Mesenchymal stem cell (in vitro differentiated cells and primary cell): Measurements from ENCODE around the gene KRT6C.

Experiments used
- DNase-seq: peaks from one replicate; pipeline ENCODE4 v3.0.0-alpha.2; 2013
- H2AFZ ChIP-seq: one replicate; pipeline ENCODE4 v1.6.1; 2013; ENCODE audit warnings: low read depth, mild to moderate bottlenecking, control low read depth, inconsistent platforms, low read length, moderate library complexity
- H2AK5ac ChIP-seq: 2 replicates; pipeline ENCODE4 v1.6.1; 2013; ENCODE audit warnings: low read length, moderate library complexity, mild to moderate bottlenecking, inconsistent platforms; ENCODE audit not compliant: severe bottlenecking
- H2BK120ac ChIP-seq: one replicate; pipeline ENCODE4 v1.6.1; 2013; ENCODE audit warnings: low read depth, mild to moderate bottlenecking, inconsistent platforms, low read length, moderate library complexity
- H2BK12ac ChIP-seq, 2 experiments: one replicate each; pipeline ENCODE4 v1.6.1; 2013; ENCODE audit warnings: inconsistent platforms in 2 of 2, low read length in 2 of 2, mild to moderate bottlenecking in 2 of 2, moderate library complexity in 2 of 2, control low read depth in 1 of 2
- H2BK15ac ChIP-seq: one replicate; pipeline ENCODE4 v1.6.1; 2013; ENCODE audit warnings: mild to moderate bottlenecking, low read depth, inconsistent platforms; ENCODE audit not compliant: poor library complexity, severe bottlenecking
- H2BK5ac ChIP-seq: 2 replicates; pipeline ENCODE4 v1.6.1; 2013; ENCODE audit warnings: low read depth, mild to moderate bottlenecking, low read length, control low read depth, inconsistent platforms; ENCODE audit not compliant: poor library complexity, severe bottlenecking
- H3K14ac ChIP-seq, 2 experiments: one replicate each; pipeline ENCODE4 v1.6.1; 2013; ENCODE audit warnings: inconsistent platforms in 2 of 2, low read length in 2 of 2, control low read depth in 1 of 2, mild to moderate bottlenecking in 1 of 2, moderate library complexity in 1 of 2
- H3K18ac ChIP-seq, 2 experiments: one replicate each; pipeline ENCODE4 v1.6.1; 2013; ENCODE audit warnings: inconsistent platforms in 2 of 2, low read length in 2 of 2, control low read depth in 1 of 2, low read depth in 1 of 2, mild to moderate bottlenecking in 1 of 2
- H3K23ac ChIP-seq, 2 experiments: one replicate each; pipeline ENCODE4 v1.6.1; 2013; ENCODE audit warnings: inconsistent platforms in 2 of 2, low read length in 2 of 2, mild to moderate bottlenecking in 2 of 2, moderate library complexity in 2 of 2, control low read depth in 1 of 2
- H3K27ac ChIP-seq: 2 replicates; pipeline ENCODE4 v1.5.1; 2013; ENCODE audit warnings: mild to moderate bottlenecking, moderate library complexity, low read length, control low read depth, inconsistent platforms; ENCODE audit not compliant: poor library complexity, severe bottlenecking
- H3K27me3 ChIP-seq, 2 experiments: 2 replicates each; pipeline versions ENCODE4 v1.6.1 to v1.7.0; 2013; ENCODE audit warnings: low read length in 2 of 2, mild to moderate bottlenecking in 2 of 2, moderate library complexity in 2 of 2, control low read depth in 1 of 2, inconsistent platforms in 1 of 2; ENCODE audit not compliant: control insufficient read depth in 1 of 2, insufficient read depth in 1 of 2
- H3K36me3 ChIP-seq, 2 experiments: 2 replicates each; pipeline versions ENCODE4 v1.6.1 to v1.7.0; 2013; ENCODE audit warnings: low read length in 2 of 2, control low read depth in 1 of 2, inconsistent platforms in 1 of 2, low read depth in 1 of 2, mild to moderate bottlenecking in 1 of 2; ENCODE audit not compliant: insufficient read depth in 2 of 2, control insufficient read depth in 1 of 2
- H3K4ac ChIP-seq, 2 experiments: one replicate each; pipeline ENCODE4 v1.6.1; 2013; ENCODE audit warnings: inconsistent platforms in 2 of 2, low read length in 2 of 2, mild to moderate bottlenecking in 2 of 2, moderate library complexity in 2 of 2, control low read depth in 1 of 2, low read depth in 1 of 2
- H3K4me1 ChIP-seq: 2 replicates; pipeline ENCODE4 v1.6.1; 2013; ENCODE audit warnings: low read depth, low read length, control low read depth; ENCODE audit not compliant: control insufficient read depth, insufficient read depth
- H3K4me2 ChIP-seq: 2 replicates; pipeline ENCODE4 v1.6.1; 2013; ENCODE audit warnings: low read length, mild to moderate bottlenecking, inconsistent platforms; ENCODE audit not compliant: poor library complexity, severe bottlenecking
- H3K4me3 ChIP-seq, 2 experiments: 2 replicates each; pipeline versions ENCODE4 v1.5.1 to v1.7.0; 2013; ENCODE audit warnings: low read length in 2 of 2, mild to moderate bottlenecking in 2 of 2, control low read depth in 1 of 2, low read depth in 1 of 2; ENCODE audit not compliant: insufficient read depth in 1 of 2
- H3K79me1 ChIP-seq: replicated peaks from 2 replicates; pipeline ENCODE4 v1.6.1; 2013; ENCODE audit warnings: mild to moderate bottlenecking, control low read depth, low read length, inconsistent platforms; ENCODE audit not compliant: poor library complexity, severe bottlenecking
- H3K9ac ChIP-seq: 2 replicates; pipeline ENCODE4 v1.7.0; 2013; ENCODE audit warnings: mild to moderate bottlenecking, low read length, moderate library complexity
- H3K9me3 ChIP-seq: 2 replicates; pipeline ENCODE4 v1.7.0; 2013; ENCODE audit warnings: mild to moderate bottlenecking, low read length; ENCODE audit not compliant: control insufficient read depth
- H4K8ac ChIP-seq: one replicate; pipeline ENCODE4 v1.6.1; 2013; ENCODE audit warnings: inconsistent platforms, mild to moderate bottlenecking, low read length, moderate library complexity
- H4K91ac ChIP-seq: one replicate; pipeline ENCODE4 v1.6.1; 2013; ENCODE audit warnings: mild to moderate bottlenecking, low read length, inconsistent platforms
- WGBS: methylation state at CpG from one replicate; pipeline ENCODE4 v1.1.7; 2013; ENCODE audit warnings: mixed read lengths; 5-methylcytosine and 5-hydroxymethylcytosine counted together

The KRT6C gene

GRCh38 chr12:52487211-52487610, 13.6 kb upstream of the KRT6C start:
- Histone ChIP-seq H3K27ac (no peak overlapping the region), H3K18ac (no peak overlapping the region), H3K4me1 (no peaks in the 10 kb centered on the region), H3K4me2 (no peak overlapping the region), H2AK5ac (no peak overlapping the region), H2BK15ac (no peak overlapping the region), H4K8ac (no peak overlapping the region), H3K79me1 (no peaks in the 10 kb centered on the region), H2BK5ac (no peak overlapping the region), H3K4me3 (no peak overlapping the region), H3K36me3 (no peaks in the 10 kb centered on the region), H3K4ac (no peak overlapping the region), H3K9ac (no peak overlapping the region), H3K23ac (no peak overlapping the region), H4K91ac (no peak overlapping the region), H2BK120ac (no peak overlapping the region), H3K9me3 (peaks cover 24% of the 10 kb centered on the region), H2AFZ (no peak overlapping the region), H3K27me3 (peaks cover 8 to 72% of the 10 kb centered on the region in 2 experiments), H2BK12ac (no peak overlapping the region), H3K14ac (no peak overlapping the region)
- WGBS, result 65% methylated on average over 1 of the region's 1 CpG
- DNase-seq, result no peak

DNA sequence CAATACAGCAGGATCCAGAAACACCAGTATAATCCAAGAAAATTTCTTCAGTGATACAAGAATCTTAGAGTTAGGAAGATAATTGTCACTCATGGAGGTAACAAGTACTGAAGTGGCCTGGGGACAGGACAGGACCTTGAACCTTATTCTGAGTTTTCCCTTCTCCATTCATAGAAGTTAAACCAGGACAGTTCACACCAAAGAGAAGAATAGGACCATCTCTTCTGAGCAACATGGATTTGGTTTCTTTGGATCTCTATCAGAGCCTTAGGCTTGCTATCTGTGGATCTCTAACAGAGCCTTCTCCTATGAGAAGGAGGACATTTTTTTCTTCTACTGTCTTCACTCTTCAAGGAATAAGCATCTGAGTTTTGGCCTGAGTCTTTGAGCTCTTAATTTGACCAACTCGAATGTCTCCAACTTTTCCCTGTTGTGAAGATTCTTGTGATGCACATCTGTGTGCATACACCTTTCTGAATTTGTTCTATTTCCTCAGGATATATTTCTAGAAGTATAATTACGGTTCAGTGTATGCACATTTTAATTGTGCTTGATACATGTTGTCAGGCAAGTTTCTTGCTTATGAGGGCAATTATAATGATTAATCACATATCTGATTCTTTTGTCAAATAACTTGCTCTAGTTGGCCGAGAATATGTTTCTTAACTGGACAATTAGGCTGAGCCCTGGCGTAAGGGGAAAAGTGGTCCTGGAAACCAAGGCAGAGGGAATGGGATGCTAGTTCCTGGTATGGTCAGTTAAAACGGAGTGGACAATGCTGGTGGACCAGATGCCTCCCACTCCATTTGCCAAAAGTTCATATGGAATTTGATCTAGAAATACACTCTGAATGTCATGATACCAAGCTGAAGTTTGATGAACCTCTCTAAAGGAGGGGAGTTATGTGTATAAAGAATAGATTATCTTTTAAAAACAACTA, 12.8 kb upstream of the KRT6C start:
- Histone ChIP-seq H3K4ac (no peak overlapping the region), H3K36me3 (no peaks in the 10 kb centered on the region), H3K27me3 (peaks cover 5 to 68% of the 10 kb centered on the region in 2 experiments), H2BK120ac (no peak overlapping the region), H3K9ac (no peak overlapping the region), H3K4me2 (no peak overlapping the region), H3K79me1 (no peaks in the 10 kb centered on the region), H3K18ac (no peak overlapping the region), H3K4me1 (no peaks in the 10 kb centered on the region), H2AFZ (no peak overlapping the region), H3K9me3 (peaks cover 24% of the 10 kb centered on the region), H2BK5ac (no peak overlapping the region), H3K4me3 (no peak overlapping the region), H4K8ac (no peak overlapping the region), H3K14ac (no peak overlapping the region), H3K27ac (no peak overlapping the region), H4K91ac (no peak overlapping the region), H2BK15ac (no peak overlapping the region), H2AK5ac (no peak overlapping the region), H3K23ac (no peak overlapping the region), H2BK12ac (no peak overlapping the region)
- DNase-seq, result no peak
- WGBS, result 64% methylated on average over 4 of the region's 5 CpGs

- Histone ChIP-seq H3K4me2 (no peak overlapping the region), H2AFZ (no peak overlapping the region), H3K9me3 (peaks cover 22% of the 10 kb centered on the region), H3K14ac (no peak overlapping the region), H2BK120ac (no peak overlapping the region), H3K9ac (no peak overlapping the region), H3K79me1 (no peaks in the 10 kb centered on the region), H3K18ac (no peak overlapping the region), H4K8ac (no peak overlapping the region), H2BK12ac (no peak overlapping the region), H3K27ac (no peak overlapping the region), H2BK15ac (no peak overlapping the region), H2BK5ac (no peak overlapping the region), H3K4me3 (no peak overlapping the region), H3K4me1 (no peaks in the 10 kb centered on the region), H2AK5ac (no peak overlapping the region), H3K4ac (no peak overlapping the region), H4K91ac (no peak overlapping the region), H3K36me3 (no peaks in the 10 kb centered on the region), H3K23ac (no peak overlapping the region), H3K27me3 (peaks cover 0 to 34% of the 10 kb centered on the region in 2 experiments)
- no peak for DNase-seq
- WGBS, result 56% methylated on average over 3 of the region's 3 CpGs
Measured at GRCh38 chr12:52480073-52480472, 6.5 kb upstream of the KRT6C start.

DNA sequence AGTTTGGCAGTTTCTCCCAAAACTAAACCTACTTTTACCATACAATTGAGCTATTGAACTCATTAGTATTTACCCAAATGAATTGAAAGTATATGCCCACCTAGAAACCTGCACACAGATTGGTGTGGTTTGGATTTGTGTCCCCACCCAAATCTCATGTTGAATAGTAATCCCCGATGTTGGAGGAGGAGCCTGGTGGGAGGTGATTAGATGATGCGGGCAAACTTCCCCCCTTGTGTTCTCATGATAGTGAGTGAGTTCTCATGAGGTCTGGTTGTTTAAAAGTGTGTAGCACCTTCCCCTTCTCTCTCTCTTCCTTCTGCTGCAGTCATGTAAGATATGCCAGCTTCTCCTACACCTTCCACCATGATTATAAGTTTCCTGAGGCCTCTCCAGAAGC, 4.0 kb upstream of the KRT6C start:
- no peak overlapping the region for H4K91ac ChIP-seq
- H2BK5ac ChIP-seq, result no peak overlapping the region
- H2BK120ac ChIP-seq, result no peak overlapping the region
- 63% methylated on average over 1 of the region's 2 CpGs for WGBS
- no peak overlapping the region for H3K18ac ChIP-seq
- no peak overlapping the region for H3K23ac ChIP-seq
- no peak overlapping the region for H3K4me3 ChIP-seq
- DNase-seq, result no peak
- H2BK15ac ChIP-seq, result no peak overlapping the region
- H2AK5ac ChIP-seq, result no peak overlapping the region
- H3K27ac ChIP-seq, result no peak overlapping the region
- no peak overlapping the region for H2AFZ ChIP-seq
- peaks cover 8% of the 10 kb centered on the region for H3K9me3 ChIP-seq
- no peaks in the 10 kb centered on the region for H3K4me1 ChIP-seq
- peaks cover 0 to 29% of the 10 kb centered on the region in 2 experiments for H3K27me3 ChIP-seq
- H3K36me3 ChIP-seq, result no peaks in the 10 kb centered on the region
- no peak overlapping the region for H3K14ac ChIP-seq
- H3K9ac ChIP-seq, result no peak overlapping the region
- no peaks in the 10 kb centered on the region for H3K79me1 ChIP-seq
- no peak overlapping the region for H2BK12ac ChIP-seq
- no peak overlapping the region for H4K8ac ChIP-seq
- no peak overlapping the region for H3K4ac ChIP-seq
- no peak overlapping the region for H3K4me2 ChIP-seq
